K562 (cell line): ENCODE results near the gene GAB1. TPM values are rescaled to one million over a fixed set of nuclear protein-coding genes. Genes with fewer than 3 reads are reported as not detected.

Source experiments
- ATAC-seq: fragments of 200-7000 bp; cut with Tn5 transposase; 3 replicates; pipeline ENCODE4 v1.9.1; 2020; ENCODE audit warnings: moderate library complexity
- BruUV-seq: library from RNA; stranded (reverse); fragments of 400-500 nt; replicated peaks from 2 replicates; lab custom pipeline; 2021; lab: Mats Ljungman, UMichigan
- CTCF ChIA-PET: fragments of 300-600 bp; formaldehyde crosslinking; extraction: SDS; loops from one replicate; lab custom pipeline; 2021; ENCODE audit warnings: low intra/inter-chr PET ratio; lab: Yijun Ruan, JAX
- POLR2A ChIA-PET: fragments of 300-600, 350-650 bp; sonication (Branson Sonifier 250); formaldehyde crosslinking; extraction: SDS; loops from one replicate; lab custom pipeline; 2021; ENCODE audit warnings: antibody characterized with exemption, inconsistent platforms; lab: Yijun Ruan, JAX
- DNase-seq, 4 experiments: peaks; one replicate each; pipeline versions ENCODE4 v3.0.0 to v3.0.0-alpha.2; 2011 to 2018; ENCODE audit warnings: low spot score in 3 of 4, mixed read lengths in 3 of 4; ENCODE audit errors: extremely low read depth in 1 of 4
- FAIRE-seq: peaks from 2 replicates; lab custom pipeline; 2011; peaks lifted over from hg19 to GRCh38; lab: Jason Lieb, UNC
- H2AFZ ChIP-seq: 2 replicates; pipeline ENCODE4 v1.6.0; 2011; ENCODE audit warnings: low read depth, low read length, control low read depth, inconsistent platforms
- H3K27ac ChIP-seq: fragments of 200-600 bp; 3 replicates; pipeline ENCODE4 v1.8.0; 2011; ENCODE audit warnings: low read depth, mild to moderate bottlenecking, control low read depth, inconsistent platforms, low read length, moderate library complexity, mixed read lengths; ENCODE audit errors: extremely low read depth
- H3K27me3 ChIP-seq, 2 experiments: fragments of 300-600 bp in 1 of 2; 2 replicates in 1 of 2; 3 replicates in 1 of 2; pipeline versions ENCODE4 v1.6.0 to v1.8.0; 2011; ENCODE audit warnings: inconsistent platforms in 2 of 2, low read length in 2 of 2, mild to moderate bottlenecking in 1 of 2, mixed read lengths in 1 of 2, moderate library complexity in 1 of 2; ENCODE audit not compliant: control insufficient read depth in 2 of 2, insufficient read depth in 2 of 2
- H3K36me3 ChIP-seq: fragments of 300-600 bp; 3 replicates; pipeline ENCODE4 v1.8.0; 2011; ENCODE audit warnings: mild to moderate bottlenecking, low read length, inconsistent platforms; ENCODE audit not compliant: control insufficient read depth, insufficient read depth
- H3K4me1 ChIP-seq, 2 experiments: fragments of 200-600 bp in 1 of 2; replicated peaks in 1 of 2; 2 replicates in 1 of 2; 3 replicates in 1 of 2; pipeline versions ENCODE4 v1.5.1 to v1.8.0; 2011; ENCODE audit warnings: inconsistent platforms in 2 of 2, low read length in 2 of 2, mild to moderate bottlenecking in 1 of 2, mixed read lengths in 1 of 2, moderate library complexity in 1 of 2; ENCODE audit not compliant: control insufficient read depth in 2 of 2, insufficient read depth in 2 of 2
- H3K4me2 ChIP-seq: 2 replicates; pipeline ENCODE4 v1.6.1; 2011; ENCODE audit warnings: low read length, control low read depth, inconsistent platforms, mixed read lengths; ENCODE audit not compliant: insufficient read depth
- H3K4me3 ChIP-seq: fragments of 200-600 bp; sonication (generic), shearing (Covaris generic); 2 replicates; pipeline ENCODE4 v1.5.1; 2016; ENCODE audit warnings: control low read depth, inconsistent platforms
- H3K79me2 ChIP-seq: fragments of 200-600 bp; 3 replicates; pipeline ENCODE4 v1.8.0; 2011; ENCODE audit warnings: low read length, inconsistent platforms; ENCODE audit not compliant: control insufficient read depth, insufficient read depth
- H3K9ac ChIP-seq, 2 experiments: 2 replicates each; pipeline versions ENCODE4 v1.6.0 to v1.6.1; 2011; ENCODE audit warnings: low read depth in 2 of 2, low read length in 2 of 2, control low read depth in 1 of 2, inconsistent platforms in 1 of 2, mild to moderate bottlenecking in 1 of 2, mixed read lengths in 1 of 2; ENCODE audit not compliant: insufficient read depth in 1 of 2
- H3K9me1 ChIP-seq: one replicate; pipeline ENCODE4 v1.6.0; 2011; ENCODE audit warnings: inconsistent platforms, mild to moderate bottlenecking, low read length, moderate library complexity; ENCODE audit not compliant: control insufficient read depth, insufficient read depth
- H3K9me3 ChIP-seq: replicated peaks from 2 replicates; pipeline ENCODE4 v1.5.1; 2011; ENCODE audit warnings: low read depth, low read length, inconsistent platforms; ENCODE audit not compliant: control insufficient read depth, insufficient read depth
- H4K20me1 ChIP-seq: replicated peaks from 2 replicates; pipeline ENCODE4 v1.6.1; 2011; ENCODE audit warnings: low read length, inconsistent platforms, mixed read lengths; ENCODE audit not compliant: control insufficient read depth, insufficient read depth
- BMI1 ChIP-seq: fragments of 150-350 bp; IDR thresholded peaks from 2 replicates; pipeline ENCODE4 v1.6.1; 2014; ENCODE audit warnings: low read length
- C11orf30 ChIP-seq: fragments of 450-650 bp; IDR thresholded peaks from 2 replicates; pipeline ENCODE4 v1.6.1; 2016; ENCODE audit warnings: low read depth, mild to moderate bottlenecking
- ESRRB ChIP-seq: fragments of 250-450 bp; sonication (Bioruptor Pico); IDR thresholded peaks from 2 replicates; pipeline ENCODE4 v1.5.0; 2020; ENCODE audit warnings: mild to moderate bottlenecking, moderate library complexity, borderline replicate concordance
- MAFG ChIP-seq: fragments of 450-650 bp; conservative IDR thresholded peaks from 2 replicates; pipeline ENCODE4 v1.6.1; 2016; ENCODE audit warnings: missing genetic modification characterization, missing compliant biosample characterization
- MAFK ChIP-seq: IDR thresholded peaks from 2 replicates; pipeline ENCODE4 v1.6.1; 2011; ENCODE audit warnings: low read length, improper control_type of control experiment
- NCOA1 ChIP-seq: fragments of 450-650 bp; IDR thresholded peaks from 2 replicates; pipeline ENCODE4 v1.6.1; 2016; ENCODE audit warnings: low read depth
- NELFE ChIP-seq: IDR thresholded peaks from 2 replicates; pipeline ENCODE4 v1.6.1; 2011; ENCODE audit warnings: mild to moderate bottlenecking; ENCODE audit not compliant: insufficient read depth, insufficient read length
- PBX2 ChIP-seq, 2 experiments: IDR thresholded peaks in 1 of 2; conservative IDR thresholded peaks in 1 of 2; 2 replicates each; pipeline ENCODE4 v1.6.1; 2016; ENCODE audit warnings: low read depth in 2 of 2, mild to moderate bottlenecking in 1 of 2, missing compliant biosample characterization in 1 of 2, missing genetic modification characterization in 1 of 2, moderate library complexity in 1 of 2
- RFX1 ChIP-seq: fragments of 450-650 bp; IDR thresholded peaks from 2 replicates; pipeline ENCODE4 v1.6.1; 2016; ENCODE audit warnings: mild to moderate bottlenecking, moderate library complexity
- RFX7 ChIP-seq: fragments of 250-450 bp; sonication (Bioruptor Pico); IDR thresholded peaks from 2 replicates; pipeline ENCODE4 v1.5.1; 2021; ENCODE audit warnings: mild to moderate bottlenecking
- YBX1 ChIP-seq: fragments of 450-650 bp; IDR thresholded peaks from 2 replicates; pipeline ENCODE4 v1.7.1; 2016; ENCODE audit warnings: mild to moderate bottlenecking
- ZEB2 ChIP-seq: fragments of 450-650 bp; IDR thresholded peaks from 2 replicates; pipeline ENCODE4 v1.6.1; 2016
- ZNF253 ChIP-seq: fragments of 250-450 bp; sonication (Bioruptor Pico); conservative IDR thresholded peaks from 2 replicates; pipeline ENCODE4 v1.6.1; 2021; ENCODE audit warnings: mild to moderate bottlenecking
- ZNF316 ChIP-seq: fragments of 450-650 bp; IDR thresholded peaks from 2 replicates; pipeline ENCODE4 v1.6.1; 2016
- ZNF551 ChIP-seq: fragments of 250-450 bp; sonication (Bioruptor Pico); IDR thresholded peaks from 2 replicates; pipeline ENCODE4 v1.5.0; 2021; ENCODE audit warnings: mild to moderate bottlenecking, moderate library complexity
- WGBS: fragments of 100-300 bp; shearing (Covaris generic); methylation state at CpG from one replicate; pipeline ENCODE4 v1.1.6; 2016; ENCODE audit warnings: low coverage, mixed read lengths; ENCODE audit not compliant: insufficient coverage; ENCODE audit errors: missing lambda C conversion rate; 5-methylcytosine and 5-hydroxymethylcytosine counted together
- in situ Hi-C: fragments of 300-500 bp; cut with MboI; formaldehyde crosslinking; loops from 4 replicates; pipeline ENCODE4 v1.15.0; 2018; ENCODE audit warnings: inconsistent platforms, mixed read lengths
- intact Hi-C: fragments of 100-400 bp; cut with micrococcal nuclease; formaldehyde crosslinking; loops from 2 replicates; pipeline ENCODE4 v1.14.2; 2022
- polyA plus RNA-seq, 8 experiments: library from polyadenylated mRNA; depleted of rRNA in 4 of 8; stranded (reverse) in 5 of 8; unstranded in 3 of 8; fragments of >200 nt; fragmentation: Nextera tagmentation in 2 of 8; fragmentation: Illumina TruSeq in 1 of 8; extraction: Ambion mirVana in 2 of 8; extraction: Trizol in 1 of 8; gene quantifications; 2 replicates each; pipeline versions ENCODE4 v1.2.1 to v1.2.3, GENCODE V29; 2011 to 2014; ENCODE audit warnings: inconsistent platforms in 1 of 8, missing spikeins in 1 of 8
- total RNA-seq, 7 experiments: library from RNA; depleted of rRNA in 6 of 7; stranded (reverse); fragments of >200 nt in 6 of 7; fragmentation: Illumina TruSeq in 2 of 7; extraction: Trizol in 2 of 7; gene quantifications; 2 replicates each; pipeline versions ENCODE4 v1.2.1 to v1.2.3, GENCODE V29; 2011 to 2021; ENCODE audit warnings: low replicate concordance in 1 of 7
- TF ChIP-seq, protein P1 (sequence below): sonication (generic); formaldehyde crosslinking; IDR thresholded peaks from 2 replicates; pipeline ENCODE4 v1.8.0; 2022; ENCODE audit warnings: missing genetic modification reagents, mild to moderate bottlenecking, borderline replicate concordance

GAB1 gene
- total and polyA plus RNA-seq, 9 of the 15 experiments (the other 6 are each of a cell fraction or from before 2014, with no cell fraction given), result 1.3 to 14.6 (median 7.5) TPM

DNA sequence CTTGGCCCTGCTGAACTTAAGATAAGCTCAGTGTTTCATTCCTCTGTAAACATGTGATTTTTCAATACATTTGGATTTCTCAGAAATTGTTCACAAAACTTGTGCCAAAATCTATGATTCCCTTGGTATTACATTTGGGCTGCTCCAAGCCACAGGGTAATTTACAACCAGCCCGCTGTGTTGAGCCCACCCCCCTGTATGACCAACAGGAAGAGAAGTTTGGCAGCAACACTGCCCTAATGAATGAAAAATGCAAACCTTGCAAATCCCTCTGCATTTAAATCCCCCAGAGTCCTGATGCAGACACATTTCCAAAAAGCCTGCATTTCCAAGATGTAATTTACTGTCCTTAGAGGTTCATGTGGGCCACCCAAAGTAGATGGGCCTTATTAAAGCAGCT lies 34.1 kb upstream of the GAB1 start:
- intact Hi-C loops, result no loop called here
- no peak overlapping the region for H3K27ac ChIP-seq
- ATAC-seq (no peak), DNase-seq (no peak), FAIRE-seq (no peak)
- POLR2A ChIA-PET, result interaction anchor here (1.0 to 1.8 kb wide), 2 partner anchors 11 to 14 kb away, joined by 3 to 7 read pairs; no protein-coding TSS in a partner anchor
- CTCF ChIA-PET, result no interaction called here
- H2AFZ ChIP-seq, result no peak overlapping the region
- no peak overlapping the region for H3K9ac ChIP-seq
- H3K4me3 ChIP-seq, result no peak overlapping the region
- peaks cover 0 to 8% of the 10 kb centered on the region in 2 experiments; a peak in 3 of 5 replicates for H3K27me3 ChIP-seq
- no peaks in the 10 kb centered on the region; a peak in 1 of 5 replicates for H3K4me1 ChIP-seq
- no peak overlapping the region for H3K4me2 ChIP-seq
- H3K36me3 ChIP-seq, result no peaks in the 10 kb centered on the region
- no peaks in the 10 kb centered on the region for H3K9me1 ChIP-seq
- no peaks in the 10 kb centered on the region for H3K9me3 ChIP-seq
- WGBS, result 0% methylated on average over 1 of the region's 1 CpG
- H4K20me1 ChIP-seq, result no peaks in the 10 kb centered on the region
- in situ Hi-C loops, result no loop called here
- no peaks in the 10 kb centered on the region for H3K79me2 ChIP-seq
- TF ChIP-seq C11orf30 (peak; percentile 36; the same call in 1 of the 2 replicates), ZNF316 (peak; percentile 40), MAFK (peak; percentile 38), MAFG (tag) (peak; percentile 26; the same call in 1 of the 2 replicates), ESRRB (no peak), PBX2 (CRISPR knock-in tag; IDR thresholded peaks at IDR 0.05; ENCODE audit: low read depth) (no peak), PBX2 (tag; conservative IDR thresholded peaks at IDR 0.05; ENCODE audit: low read depth) (no peak), YBX1 (no peak), RFX7 (no peak), ZNF551 (CRISPR knock-in tag) (no peak), NCOA1 (no peak), RFX1 (no peak), BMI1 (no peak), ZEB2 (no peak), ZNF253 (CRISPR knock-in tag) (no peak), NELFE (no peak)
- TF ChIP-seq, protein P1, sequence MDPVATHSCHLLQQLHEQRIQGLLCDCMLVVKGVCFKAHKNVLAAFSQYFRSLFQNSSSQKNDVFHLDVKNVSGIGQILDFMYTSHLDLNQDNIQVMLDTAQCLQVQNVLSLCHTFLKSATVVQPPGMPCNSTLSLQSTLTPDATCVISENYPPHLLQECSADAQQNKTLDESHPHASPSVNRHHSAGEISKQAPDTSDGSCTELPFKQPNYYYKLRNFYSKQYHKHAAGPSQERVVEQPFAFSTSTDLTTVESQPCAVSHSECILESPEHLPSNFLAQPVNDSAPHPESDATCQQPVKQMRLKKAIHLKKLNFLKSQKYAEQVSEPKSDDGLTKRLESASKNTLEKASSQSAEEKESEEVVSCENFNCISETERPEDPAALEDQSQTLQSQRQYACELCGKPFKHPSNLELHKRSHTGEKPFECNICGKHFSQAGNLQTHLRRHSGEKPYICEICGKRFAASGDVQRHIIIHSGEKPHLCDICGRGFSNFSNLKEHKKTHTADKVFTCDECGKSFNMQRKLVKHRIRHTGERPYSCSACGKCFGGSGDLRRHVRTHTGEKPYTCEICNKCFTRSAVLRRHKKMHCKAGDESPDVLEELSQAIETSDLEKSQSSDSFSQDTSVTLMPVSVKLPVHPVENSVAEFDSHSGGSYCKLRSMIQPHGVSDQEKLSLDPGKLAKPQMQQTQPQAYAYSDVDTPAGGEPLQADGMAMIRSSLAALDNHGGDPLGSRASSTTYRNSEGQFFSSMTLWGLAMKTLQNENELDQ (CRISPR knock-in tag), result no peak
- no TSS peak for BruUV-seq
